Body of pancreas (tissue), 4 donors: ENCODE results near the gene LRRC75A. TPM values are rescaled to one million over a fixed set of nuclear protein-coding genes. Genes with fewer than 3 reads are reported as not detected.

Source experiments
- ATAC-seq: fragments of 150-250 bp; one replicate; pipeline ENCODE4 v1.9.1; 2016
- DNase-seq, 4 donors: peaks; one replicate each; pipeline ENCODE4 v3.0.0-alpha.2; 2019
- H3K27ac ChIP-seq, 4 donors: fragments of 200-600 bp; sonication (generic); 1 replicate in 3 of 4; 2 replicates in 1 of 4; pipeline versions ENCODE4 v1.5.1 to v1.6.1; 2016 to 2019; ENCODE audit warnings: mild to moderate bottlenecking in 1 of 4, mixed read lengths in 1 of 4, moderate library complexity in 1 of 4
- H3K27me3 ChIP-seq, 2 donors: fragments of 200-600 bp; sonication (generic); one replicate each; pipeline ENCODE4 v1.6.0; 2016; ENCODE audit warnings: mild to moderate bottlenecking in 1 of 2
- H3K36me3 ChIP-seq, 2 donors: fragments of 200-600 bp; sonication (generic); replicated peaks in 1 of 2; 2 replicates each; pipeline ENCODE4 v1.5.1; 2016; ENCODE audit warnings: low read depth in 2 of 2; ENCODE audit not compliant: insufficient read depth in 1 of 2
- H3K4me1 ChIP-seq: fragments of 200-600 bp; sonication (generic); one replicate; pipeline ENCODE4 v1.6.0; 2016
- H3K4me3 ChIP-seq, 2 donors: fragments of 200-600 bp; sonication (generic); 1 replicate in 1 of 2; 2 replicates in 1 of 2; pipeline ENCODE4 v1.5.1; 2016 to 2019
- H3K9me3 ChIP-seq, 3 donors: fragments of 200-600 bp; sonication (generic); 1 replicate in 2 of 3; 2 replicates in 1 of 3; pipeline ENCODE4 v1.5.1; 2016
- CTCF ChIP-seq, 7 experiments: fragments of 450-650 bp in 4 of 7; fragments of 200-600 bp in 3 of 7; sonication (generic) in 3 of 7; IDR thresholded peaks; one replicate each; pipeline ENCODE4 v1.5.1; 2016 to 2019; ENCODE audit warnings: antibody characterized with exemption in 7 of 7
- POLR2A ChIP-seq, 3 donors: fragments of 450-650 bp; IDR thresholded peaks; one replicate each; pipeline ENCODE4 v1.6.1; 2016; ENCODE audit warnings: antibody characterized with exemption in 3 of 3, mild to moderate bottlenecking in 2 of 3
- WGBS, 2 donors: methylation state at CpG; one replicate each; pipeline ENCODE4 v1.1.5; 2017; 5-methylcytosine and 5-hydroxymethylcytosine counted together
- intact Hi-C: fragments of 100-400 bp; cut with DNase I; formaldehyde crosslinking; loops from one replicate; pipeline ENCODE4 v1.15.1; 2023
- total RNA-seq, 2 donors: library from RNA; depleted of rRNA; stranded (reverse); fragments of >200 nt; gene quantifications; one replicate each; pipeline ENCODE4 v1.1.0, GENCODE V29; 2016

LRRC75A gene
- total RNA-seq, 2 donors from 2014 or later, result 4.9 to 7.6 TPM

- Histone ChIP-seq H3K27ac (no peak overlapping the region), H3K36me3 (no peaks in the 10 kb centered on the region), H3K4me3 (no peak overlapping the region), H3K9me3 (no peaks in the 10 kb centered on the region), H3K27me3 (no peaks in the 10 kb centered on the region), H3K4me1 (peaks cover 9% of the 10 kb centered on the region)
- intact Hi-C loops, result no loop called here
- DNase-seq, result no peak
- no peak for ATAC-seq
- TF ChIP-seq CTCF (IDR thresholded peaks at IDR 0.05) (no peak), POLR2A (IDR thresholded peaks at IDR 0.05) (no peak)
- WGBS, 2 donors, result 66 to 70% methylated on average over 12 of the region's 12 CpGs
Measured at GRCh38 chr17:16495980-16496819, 4.2 kb upstream of the LRRC75A start.

- Histone ChIP-seq H3K4me1 (peaks cover 14% of the 10 kb centered on the region), H3K9me3 (no peaks in the 10 kb centered on the region), H3K27me3 (no peaks in the 10 kb centered on the region), H3K36me3 (no peaks in the 10 kb centered on the region), H3K4me3 (no peak overlapping the region), H3K27ac (no peak overlapping the region)
- intact Hi-C loops, result no loop called here
- 73 to 76% methylated on average over 4 of the region's 4 CpGs for WGBS, 2 donors
- no peak for TF ChIP-seq CTCF (IDR thresholded peaks at IDR 0.05)
- TF ChIP-seq POLR2A (IDR thresholded peaks at IDR 0.05), result no peak
- DNase-seq (no peak), ATAC-seq (no peak)
Measured at GRCh38 chr17:16495561-16495960, 3.6 kb upstream of the LRRC75A start.

GRCh38 chr17:16494059-16494458 lies 2.1 kb upstream of the LRRC75A start:
- WGBS, 2 donors, result 44 to 63% methylated on average over 1 of the region's 1 CpG
- H3K27me3 ChIP-seq, result no peaks in the 10 kb centered on the region
- H3K4me3 ChIP-seq, result no peak overlapping the region
- no peaks in the 10 kb centered on the region for H3K36me3 ChIP-seq
- ATAC-seq (no peak), DNase-seq (no peak)
- intact Hi-C loops, result no loop called here
- TF ChIP-seq CTCF (IDR thresholded peaks at IDR 0.05), result no peak
- no peak for TF ChIP-seq POLR2A (IDR thresholded peaks at IDR 0.05)
- H3K27ac ChIP-seq, result no peak overlapping the region
- no peaks in the 10 kb centered on the region for H3K9me3 ChIP-seq
- peaks cover 14% of the 10 kb centered on the region for H3K4me1 ChIP-seq

GRCh38 chr17:16493531-16494046 lies 1.6 kb upstream of the LRRC75A start:
- no peaks in the 10 kb centered on the region for H3K36me3 ChIP-seq
- no peak overlapping the region for H3K4me3 ChIP-seq
- H3K27ac ChIP-seq, result no peak overlapping the region
- no peak for ATAC-seq
- intact Hi-C loops, result no loop called here
- H3K9me3 ChIP-seq, result no peaks in the 10 kb centered on the region
- TF ChIP-seq POLR2A (IDR thresholded peaks at IDR 0.05) (no peak), CTCF (IDR thresholded peaks at IDR 0.05) (no peak)
- no peaks in the 10 kb centered on the region for H3K27me3 ChIP-seq
- DNase-seq, result no peak
- peaks cover 17% of the 10 kb centered on the region for H3K4me1 ChIP-seq
- 82 to 85% methylated on average over 5 of the region's 5 CpGs for WGBS, 2 donors
